Activated naive CD4-positive, alpha-beta T cell treated with anti-CD3 and anti-CD28 coated beads, Interleukin-2, amount 50 U/mL, for 72 hours (primary cell): ENCODE measurements around the gene SETMAR. TPM values are rescaled to one million over a fixed set of nuclear protein-coding genes. Genes with fewer than 3 reads are reported as not detected.

Experiments used
- ATAC-seq, 2 donors: fragments of 150-1000 bp; cut with Tn5 transposase; 2 replicates each; pipeline ENCODE4 v1.10.0; 2021; ENCODE audit warnings: mild to moderate bottlenecking in 2 of 2, moderate library complexity in 2 of 2
- DNase-seq, 2 donors: peaks; one replicate each; pipeline ENCODE4 v3.0.0; 2021 to 2022; ENCODE audit warnings: low spot score in 2 of 2
- H3K27ac Mint-ChIP-seq, 2 donors: one replicate each; pipeline ENCODE4 v1.8.0; 2022; ENCODE audit warnings: mild to moderate bottlenecking in 2 of 2, mixed read lengths in 2 of 2
- H3K36me3 Mint-ChIP-seq, 2 donors: one replicate each; pipeline ENCODE4 v1.8.0; 2022; ENCODE audit warnings: mixed read lengths in 2 of 2
- H3K9me3 Mint-ChIP-seq, 2 donors: one replicate each; pipeline ENCODE4 v1.8.0; 2022; ENCODE audit warnings: mixed read lengths in 2 of 2
- total RNA-seq, 2 donors: library from RNA; stranded (reverse); gene quantifications; one replicate each; pipeline ENCODE4 v1.2.3, GENCODE V29; 2022

The SETMAR gene
- total RNA-seq, 2 donors from 2014 or later: 11.8 to 12.1 TPM

GRCh38 chr3:4360817-4361216 is 57.6 kb downstream of the SETMAR start:
- H3K27ac Mint-ChIP-seq: no peak overlapping the region
- DNase-seq (no peak), ATAC-seq (no peak)
- no peaks in the 10 kb centered on the region for H3K36me3 Mint-ChIP-seq
- H3K9me3 Mint-ChIP-seq: no peaks in the 10 kb centered on the region

DNA sequence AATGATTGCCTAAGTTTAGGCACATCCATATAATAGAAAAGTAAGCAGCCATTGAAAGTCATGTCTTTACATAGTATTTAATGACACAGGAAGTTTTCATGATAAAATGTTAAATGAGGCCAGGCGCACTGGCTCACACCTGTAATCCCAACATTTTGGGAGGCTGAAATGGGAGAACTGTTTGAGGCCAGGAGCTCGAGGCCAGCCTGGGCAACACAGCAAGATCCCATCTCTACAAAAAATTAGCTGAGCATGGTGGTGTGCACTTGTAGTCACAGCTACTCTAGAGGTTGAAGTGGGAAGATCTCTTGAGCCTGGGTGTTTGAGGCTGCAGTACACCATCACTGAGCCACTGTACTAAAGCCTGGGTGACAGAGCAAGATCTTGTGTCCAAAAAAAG is 59.4 kb downstream of the SETMAR start:
- ATAC-seq (no peak), DNase-seq (no peak)
- Mint-ChIP-seq H3K9me3 (no peaks in the 10 kb centered on the region), H3K36me3 (no peaks in the 10 kb centered on the region), H3K27ac (no peak overlapping the region)

Other genes with a start within 250 kb of the SETMAR start
- 1 to 10 TPM; 4.8 to 6.2 TPM for gene SUMF1, start 163.9 kb downstream of the SETMAR start, total RNA-seq
- 10 to 100 TPM; 40.0 to 70.7 TPM for gene ITPR1, start 190.0 kb downstream of the SETMAR start, total RNA-seq